Mesenchymal stem cell (in vitro differentiated cells and primary cell): Measurements from ENCODE around the gene PLLP.

ENCODE experiments used
- DNase-seq: peaks from one replicate; pipeline ENCODE4 v3.0.0-alpha.2; 2013
- H2AFZ ChIP-seq: one replicate; pipeline ENCODE4 v1.6.1; 2013; ENCODE audit warnings: low read depth, mild to moderate bottlenecking, control low read depth, inconsistent platforms, low read length, moderate library complexity
- H2AK5ac ChIP-seq: 2 replicates; pipeline ENCODE4 v1.6.1; 2013; ENCODE audit warnings: low read length, moderate library complexity, mild to moderate bottlenecking, inconsistent platforms; ENCODE audit not compliant: severe bottlenecking
- H2BK120ac ChIP-seq: one replicate; pipeline ENCODE4 v1.6.1; 2013; ENCODE audit warnings: low read depth, mild to moderate bottlenecking, inconsistent platforms, low read length, moderate library complexity
- H2BK12ac ChIP-seq, 2 experiments: one replicate each; pipeline ENCODE4 v1.6.1; 2013; ENCODE audit warnings: inconsistent platforms in 2 of 2, low read length in 2 of 2, mild to moderate bottlenecking in 2 of 2, moderate library complexity in 2 of 2, control low read depth in 1 of 2
- H2BK15ac ChIP-seq: one replicate; pipeline ENCODE4 v1.6.1; 2013; ENCODE audit warnings: mild to moderate bottlenecking, low read depth, inconsistent platforms; ENCODE audit not compliant: poor library complexity, severe bottlenecking
- H2BK5ac ChIP-seq: 2 replicates; pipeline ENCODE4 v1.6.1; 2013; ENCODE audit warnings: low read depth, mild to moderate bottlenecking, low read length, control low read depth, inconsistent platforms; ENCODE audit not compliant: poor library complexity, severe bottlenecking
- H3K14ac ChIP-seq, 2 experiments: one replicate each; pipeline ENCODE4 v1.6.1; 2013; ENCODE audit warnings: inconsistent platforms in 2 of 2, low read length in 2 of 2, control low read depth in 1 of 2, mild to moderate bottlenecking in 1 of 2, moderate library complexity in 1 of 2
- H3K18ac ChIP-seq, 2 experiments: one replicate each; pipeline ENCODE4 v1.6.1; 2013; ENCODE audit warnings: inconsistent platforms in 2 of 2, low read length in 2 of 2, control low read depth in 1 of 2, low read depth in 1 of 2, mild to moderate bottlenecking in 1 of 2
- H3K23ac ChIP-seq, 2 experiments: one replicate each; pipeline ENCODE4 v1.6.1; 2013; ENCODE audit warnings: inconsistent platforms in 2 of 2, low read length in 2 of 2, mild to moderate bottlenecking in 2 of 2, moderate library complexity in 2 of 2, control low read depth in 1 of 2
- H3K27ac ChIP-seq: 2 replicates; pipeline ENCODE4 v1.5.1; 2013; ENCODE audit warnings: mild to moderate bottlenecking, moderate library complexity, low read length, control low read depth, inconsistent platforms; ENCODE audit not compliant: poor library complexity, severe bottlenecking
- H3K27me3 ChIP-seq, 2 experiments: 2 replicates each; pipeline versions ENCODE4 v1.6.1 to v1.7.0; 2013; ENCODE audit warnings: low read length in 2 of 2, mild to moderate bottlenecking in 2 of 2, moderate library complexity in 2 of 2, control low read depth in 1 of 2, inconsistent platforms in 1 of 2; ENCODE audit not compliant: control insufficient read depth in 1 of 2, insufficient read depth in 1 of 2
- H3K36me3 ChIP-seq, 2 experiments: 2 replicates each; pipeline versions ENCODE4 v1.6.1 to v1.7.0; 2013; ENCODE audit warnings: low read length in 2 of 2, control low read depth in 1 of 2, inconsistent platforms in 1 of 2, low read depth in 1 of 2, mild to moderate bottlenecking in 1 of 2; ENCODE audit not compliant: insufficient read depth in 2 of 2, control insufficient read depth in 1 of 2
- H3K4ac ChIP-seq, 2 experiments: one replicate each; pipeline ENCODE4 v1.6.1; 2013; ENCODE audit warnings: inconsistent platforms in 2 of 2, low read length in 2 of 2, mild to moderate bottlenecking in 2 of 2, moderate library complexity in 2 of 2, control low read depth in 1 of 2, low read depth in 1 of 2
- H3K4me1 ChIP-seq: 2 replicates; pipeline ENCODE4 v1.6.1; 2013; ENCODE audit warnings: low read depth, low read length, control low read depth; ENCODE audit not compliant: control insufficient read depth, insufficient read depth
- H3K4me2 ChIP-seq: 2 replicates; pipeline ENCODE4 v1.6.1; 2013; ENCODE audit warnings: low read length, mild to moderate bottlenecking, inconsistent platforms; ENCODE audit not compliant: poor library complexity, severe bottlenecking
- H3K4me3 ChIP-seq, 2 experiments: 2 replicates each; pipeline versions ENCODE4 v1.5.1 to v1.7.0; 2013; ENCODE audit warnings: low read length in 2 of 2, mild to moderate bottlenecking in 2 of 2, control low read depth in 1 of 2, low read depth in 1 of 2; ENCODE audit not compliant: insufficient read depth in 1 of 2
- H3K79me1 ChIP-seq: replicated peaks from 2 replicates; pipeline ENCODE4 v1.6.1; 2013; ENCODE audit warnings: mild to moderate bottlenecking, control low read depth, low read length, inconsistent platforms; ENCODE audit not compliant: poor library complexity, severe bottlenecking
- H3K9ac ChIP-seq: 2 replicates; pipeline ENCODE4 v1.7.0; 2013; ENCODE audit warnings: mild to moderate bottlenecking, low read length, moderate library complexity
- H3K9me3 ChIP-seq: 2 replicates; pipeline ENCODE4 v1.7.0; 2013; ENCODE audit warnings: mild to moderate bottlenecking, low read length; ENCODE audit not compliant: control insufficient read depth
- H4K8ac ChIP-seq: one replicate; pipeline ENCODE4 v1.6.1; 2013; ENCODE audit warnings: inconsistent platforms, mild to moderate bottlenecking, low read length, moderate library complexity
- H4K91ac ChIP-seq: one replicate; pipeline ENCODE4 v1.6.1; 2013; ENCODE audit warnings: mild to moderate bottlenecking, low read length, inconsistent platforms
- WGBS: methylation state at CpG from one replicate; pipeline ENCODE4 v1.1.7; 2013; ENCODE audit warnings: mixed read lengths; 5-methylcytosine and 5-hydroxymethylcytosine counted together

PLLP gene

GRCh38 chr16:57258910-57259475, 25.5 kb downstream of the PLLP start:
- Histone ChIP-seq H2AK5ac (peak overlapping the region; percentile 57), H3K4me1 (peaks cover 12% of the 10 kb centered on the region), H3K36me3 (peaks cover 17 to 34% of the 10 kb centered on the region in 2 experiments), H3K27me3 (no peaks in the 10 kb centered on the region), H3K9me3 (no peaks in the 10 kb centered on the region), H2BK120ac (no peak overlapping the region), H3K4me2 (no peak overlapping the region), H2BK15ac (no peak overlapping the region), H3K9ac (no peak overlapping the region), H3K4me3 (no peak overlapping the region), H3K79me1 (no peaks in the 10 kb centered on the region), H2AFZ (no peak overlapping the region), H2BK5ac (no peak overlapping the region), H2BK12ac (peak overlapping the region in 1 of 2 experiments; percentile 69), H3K27ac (no peak overlapping the region), H4K8ac (no peak overlapping the region), H4K91ac (no peak overlapping the region), H3K14ac (no peak overlapping the region), H3K18ac (no peak overlapping the region), H3K4ac (no peak overlapping the region), H3K23ac (no peak overlapping the region)
- 79% methylated on average over 1 of the region's 1 CpG for WGBS
- DNase-seq: no peak

GRCh38 chr16:57258226-57258909, 26.1 kb downstream of the PLLP start:
- 97% methylated on average over 18 of the region's 18 CpGs for WGBS

GRCh38 chr16:57257455-57258070, 26.9 kb downstream of the PLLP start:
- Histone ChIP-seq H2BK15ac (no peak overlapping the region), H3K4me1 (peaks cover 7% of the 10 kb centered on the region), H3K27me3 (no peaks in the 10 kb centered on the region), H3K23ac (no peak overlapping the region), H2AK5ac (no peak overlapping the region), H3K4me2 (no peak overlapping the region), H3K36me3 (peaks cover 31 to 38% of the 10 kb centered on the region in 2 experiments), H2BK5ac (no peak overlapping the region), H3K14ac (no peak overlapping the region), H2BK120ac (no peak overlapping the region), H3K9me3 (no peaks in the 10 kb centered on the region), H2AFZ (no peak overlapping the region), H2BK12ac (no peak overlapping the region), H3K9ac (no peak overlapping the region), H3K27ac (no peak overlapping the region), H3K79me1 (no peaks in the 10 kb centered on the region), H3K4me3 (no peak overlapping the region), H3K18ac (no peak overlapping the region), H4K91ac (no peak overlapping the region), H4K8ac (no peak overlapping the region), H3K4ac (no peak overlapping the region)
- 94% methylated on average over 13 of the region's 13 CpGs for WGBS
- DNase-seq: no peak

More at GRCh38 chr16:57258226-57258909, 26.1 kb downstream of the PLLP start:
- Histone ChIP-seq H2AK5ac (no peak overlapping the region), H3K36me3 (peaks cover 23 to 37% of the 10 kb centered on the region in 2 experiments), H2AFZ (no peak overlapping the region), H3K18ac (no peak overlapping the region), H2BK120ac (no peak overlapping the region), H3K9me3 (no peaks in the 10 kb centered on the region), H3K27me3 (no peaks in the 10 kb centered on the region), H3K27ac (no peak overlapping the region), H3K79me1 (no peaks in the 10 kb centered on the region), H3K4ac (no peak overlapping the region), H2BK12ac (no peak overlapping the region), H4K8ac (no peak overlapping the region), H3K4me1 (peaks cover 12% of the 10 kb centered on the region), H3K23ac (no peak overlapping the region), H2BK15ac (no peak overlapping the region), H2BK5ac (no peak overlapping the region), H4K91ac (no peak overlapping the region), H3K4me2 (no peak overlapping the region), H3K9ac (no peak overlapping the region), H3K14ac (no peak overlapping the region), H3K4me3 (no peak overlapping the region)
- DNase-seq: no peak

- Histone ChIP-seq H3K27me3 (no peaks in the 10 kb centered on the region), H3K4me3 (no peak overlapping the region), H3K36me3 (peaks cover 39 to 46% of the 10 kb centered on the region in 2 experiments)
Observed at GRCh38 chr16:57256601-57257395, 27.7 kb downstream of the PLLP start.

More at GRCh38 chr16:57256601-57257395, 27.7 kb downstream of the PLLP start:
- Histone ChIP-seq H3K9ac (no peak overlapping the region), H3K4me1 (peaks cover 9% of the 10 kb centered on the region), H4K8ac (no peak overlapping the region), H3K4ac (no peak overlapping the region), H3K4me2 (no peak overlapping the region), H3K23ac (no peak overlapping the region), H3K14ac (no peak overlapping the region), H2AK5ac (no peak overlapping the region), H3K18ac (no peak overlapping the region), H2BK120ac (no peak overlapping the region), H3K79me1 (peaks cover 2% of the 10 kb centered on the region), H2BK15ac (no peak overlapping the region), H2AFZ (no peak overlapping the region), H3K9me3 (no peaks in the 10 kb centered on the region), H3K27ac (no peak overlapping the region), H2BK12ac (no peak overlapping the region), H2BK5ac (no peak overlapping the region), H4K91ac (no peak overlapping the region)
- 87% methylated on average over 15 of the region's 16 CpGs for WGBS
- DNase-seq: no peak
